ENCODE measurements around the gene TCP11L2.

GRCh38 chr12:106284358-106285105 lies 18.0 kb upstream of the TCP11L2 start:
- TF ChIP-seq CTCF (IDR thresholded peaks at IDR 0.05; ENCODE audit: low read depth, low read length, poor library complexity, severe bottlenecking) (no peak), EZH2phosphoT487 (IDR thresholded peaks at IDR 0.05; ENCODE audit: borderline replicate concordance, low read length) (no peak; the same call in 1 of the 2 replicates)

Data from DOHH2 (cell line).